CD4-positive, alpha-beta T cell (primary cell): ENCODE data around the gene ERCC2. TPM values are rescaled to one million over a fixed set of nuclear protein-coding genes. Genes with fewer than 3 reads are reported as not detected.

Experiments
- ATAC-seq: fragments of 200-7000 bp; cut with Tn5 transposase; one replicate; pipeline ENCODE4 v1.10.0; 2022; ENCODE audit warnings: mild to moderate bottlenecking; ENCODE audit not compliant: poor library complexity
- CTCF ChIA-PET: fragments of 350-600 bp; sonication (Branson Sonifier 250); formaldehyde crosslinking; loops from one replicate; lab custom pipeline; 2021; ENCODE audit warnings: antibody characterized with exemption, inconsistent platforms; lab: Charles Lee
- POLR2A ChIA-PET: fragments of 350-600 bp; sonication (Branson Sonifier 250); formaldehyde crosslinking; loops from one replicate; lab custom pipeline; 2021; ENCODE audit warnings: antibody characterized with exemption, inconsistent platforms; lab: Charles Lee
- DNase-seq, 14 experiments: peaks; one replicate each; pipeline ENCODE4 v3.0.0-alpha.2; 2013 to 2020; ENCODE audit warnings: mixed read lengths in 2 of 14
- H3K27ac ChIP-seq, 2 donors: one replicate each; pipeline versions ENCODE4 v1.5.1 to v1.7.0; 2013; ENCODE audit warnings: low read length in 2 of 2, low read depth in 1 of 2, mild to moderate bottlenecking in 1 of 2
- H3K27me3 ChIP-seq, 2 experiments: 1 replicate in 1 of 2; 2 replicates in 1 of 2; pipeline versions ENCODE4 v1.6.1 to v1.7.0; 2013; ENCODE audit warnings: low read length in 2 of 2, control low read depth in 1 of 2, mild to moderate bottlenecking in 1 of 2, moderate library complexity in 1 of 2; ENCODE audit not compliant: insufficient read depth in 2 of 2, control insufficient read depth in 1 of 2
- H3K36me3 ChIP-seq: one replicate; pipeline ENCODE4 v1.6.1; 2013; ENCODE audit warnings: low read length, control low read depth; ENCODE audit not compliant: insufficient read depth
- H3K4me1 ChIP-seq: one replicate; pipeline ENCODE4 v1.6.1; 2013; ENCODE audit warnings: low read length, control low read depth; ENCODE audit not compliant: insufficient read depth
- H3K4me3 ChIP-seq: one replicate; pipeline ENCODE4 v1.5.1; 2013; ENCODE audit warnings: mild to moderate bottlenecking, low read length, moderate library complexity
- H3K9me3 ChIP-seq, 2 experiments: 1 replicate in 1 of 2; 2 replicates in 1 of 2; pipeline versions ENCODE4 v1.6.1 to v1.7.0; 2013; ENCODE audit warnings: low read length in 2 of 2, mild to moderate bottlenecking in 2 of 2, control low read depth in 1 of 2, moderate library complexity in 1 of 2; ENCODE audit not compliant: control insufficient read depth in 1 of 2, insufficient read depth in 1 of 2
- H3K27ac Mint-ChIP-seq: one replicate; pipeline ENCODE4 v1.8.0; 2020; ENCODE audit warnings: mixed read lengths
- H3K27me3 Mint-ChIP-seq: one replicate; pipeline ENCODE4 v1.8.0; 2021; ENCODE audit warnings: mixed read lengths
- H3K36me3 Mint-ChIP-seq: one replicate; pipeline ENCODE4 v1.8.0; 2021; ENCODE audit warnings: low read depth, mixed read lengths
- H3K4me1 Mint-ChIP-seq: one replicate; pipeline ENCODE4 v1.8.0; 2021; ENCODE audit warnings: low read depth, mixed read lengths
- H3K4me3 Mint-ChIP-seq: one replicate; pipeline ENCODE4 v1.8.0; 2020; ENCODE audit warnings: mild to moderate bottlenecking, mixed read lengths
- H3K9me3 Mint-ChIP-seq: one replicate; pipeline ENCODE4 v1.8.0; 2020; ENCODE audit warnings: mixed read lengths
- CTCF ChIP-seq: fragments of 200-600 bp; IDR thresholded peaks from one replicate; pipeline ENCODE4 v1.8.0; 2022; ENCODE audit warnings: antibody characterized with exemption, mild to moderate bottlenecking
- intact Hi-C, 2 experiments: fragments of 100-400 bp; cut with DNase I in 1 of 2; cut with micrococcal nuclease in 1 of 2; formaldehyde crosslinking; loops; one replicate each; pipeline versions ENCODE4 v1.15.1 to v1.9.0; 2023 to 2025; cut with DNase I, micrococcal nuclease
- total RNA-seq, 174 experiments: library from RNA in 2 of 174; stranded (reverse) in 2 of 174; gene quantifications; one replicate each; pipeline ENCODE4 v1.2.3 and lab custom pipeline; 2021 to 2026

ERCC2 gene
- total RNA-seq, 2 experiments from 2014 or later, result 8.7 to 9.6 TPM

GRCh38 chr19:45355402-45355801 is 15.0 kb downstream of the ERCC2 start:
- Mint-ChIP-seq H3K27me3 (no peaks in the 10 kb centered on the region), H3K4me3 (no peak overlapping the region)

GRCh38 chr19:45354241-45354842 is 16.0 kb downstream of the ERCC2 start:
- Mint-ChIP-seq H3K27ac (no peak overlapping the region), H3K9me3 (no peaks in the 10 kb centered on the region)
- CTCF ChIA-PET, result no interaction called here

More at GRCh38 chr19:45355402-45355801, 15.0 kb downstream of the ERCC2 start:
- ChIA-PET POLR2A (no interaction called here), CTCF (interaction anchor here (0.8 kb wide), 1 partner anchor 84 kb away, joined by 3 read pairs; no protein-coding TSS in a partner anchor)
- H3K27me3 ChIP-seq, result no peaks in the 10 kb centered on the region
- DNase-seq, result no peak
- H3K36me3 Mint-ChIP-seq, result peaks cover 39% of the 10 kb centered on the region
- H3K4me1 ChIP-seq, result no peaks in the 10 kb centered on the region
- peaks cover 27% of the 10 kb centered on the region for H3K36me3 ChIP-seq
- no peaks in the 10 kb centered on the region for H3K9me3 Mint-ChIP-seq
- no peak overlapping the region for H3K27ac Mint-ChIP-seq
- no peak for TF ChIP-seq CTCF
- H3K4me1 Mint-ChIP-seq, result no peaks in the 10 kb centered on the region
- intact Hi-C loops, result no loop called here
- H3K4me3 ChIP-seq, result no peak overlapping the region
- no peak for ATAC-seq
- peaks cover 0 to 6% of the 10 kb centered on the region in 2 experiments for H3K9me3 ChIP-seq
- no peak overlapping the region for H3K27ac ChIP-seq

GRCh38 chr19:45352914-45353796 is 17.2 kb downstream of the ERCC2 start:
- ATAC-seq (no peak), DNase-seq (peak in 1 of 14 experiments; percentile 13)
- Histone ChIP-seq H3K4me3 (no peak overlapping the region), H3K27ac (no peak overlapping the region), H3K27me3 (no peaks in the 10 kb centered on the region), H3K4me1 (no peaks in the 10 kb centered on the region), H3K9me3 (peaks cover 0 to 6% of the 10 kb centered on the region in 2 experiments), H3K36me3 (peaks cover 22% of the 10 kb centered on the region)
- no peaks in the 10 kb centered on the region for H3K27me3 Mint-ChIP-seq
- no peak for TF ChIP-seq CTCF
- intact Hi-C loops, result no loop called here
- H3K9me3 Mint-ChIP-seq, result no peaks in the 10 kb centered on the region
- H3K36me3 Mint-ChIP-seq, result peaks cover 35% of the 10 kb centered on the region
- ChIA-PET POLR2A (no interaction called here), CTCF (no interaction called here)
- no peaks in the 10 kb centered on the region for H3K4me1 Mint-ChIP-seq
- H3K4me3 Mint-ChIP-seq, result no peak overlapping the region
- no peak overlapping the region for H3K27ac Mint-ChIP-seq

More at GRCh38 chr19:45354241-45354842, 16.0 kb downstream of the ERCC2 start:
- no peaks in the 10 kb centered on the region for H3K4me1 ChIP-seq
- intact Hi-C loops, result no loop called here
- DNase-seq (no peak), ATAC-seq (no peak)
- POLR2A ChIA-PET, result no interaction called here
- H3K36me3 ChIP-seq, result peaks cover 27% of the 10 kb centered on the region
- Mint-ChIP-seq H3K27me3 (no peaks in the 10 kb centered on the region), H3K4me1 (no peaks in the 10 kb centered on the region), H3K36me3 (peaks cover 45% of the 10 kb centered on the region), H3K4me3 (no peak overlapping the region)
- no peaks in the 10 kb centered on the region for H3K27me3 ChIP-seq
- H3K9me3 ChIP-seq, result peaks cover 0 to 6% of the 10 kb centered on the region in 2 experiments
- H3K27ac ChIP-seq, result no peak overlapping the region
- no peak for TF ChIP-seq CTCF
- H3K4me3 ChIP-seq, result no peak overlapping the region
